Trophoblast cell (in vitro differentiated cells and primary cell): ENCODE measurements around the gene IBTK.

Experiments used
- DNase-seq, 2 donors: peaks; one replicate each; pipeline ENCODE4 v3.0.0-alpha.2; 2016
- H2AFZ ChIP-seq: 2 replicates; pipeline ENCODE4 v1.6.1; 2013; ENCODE audit warnings: low read length, moderate library complexity, mild to moderate bottlenecking; ENCODE audit not compliant: insufficient read depth, poor library complexity
- H2AK5ac ChIP-seq: 2 replicates; pipeline ENCODE4 v1.6.1; 2013; ENCODE audit warnings: mild to moderate bottlenecking, low read length
- H2BK120ac ChIP-seq: 2 replicates; pipeline ENCODE4 v1.6.1; 2013; ENCODE audit warnings: low read length, mild to moderate bottlenecking, moderate library complexity; ENCODE audit not compliant: insufficient read depth, poor library complexity
- H2BK12ac ChIP-seq: 2 replicates; pipeline ENCODE4 v1.6.1; 2013; ENCODE audit warnings: mild to moderate bottlenecking, low read length, moderate library complexity
- H2BK5ac ChIP-seq: 2 replicates; pipeline ENCODE4 v1.6.1; 2013; ENCODE audit warnings: low read length, low read depth, moderate library complexity, mild to moderate bottlenecking; ENCODE audit not compliant: poor library complexity
- H3K14ac ChIP-seq: 2 replicates; pipeline ENCODE4 v1.6.1; 2013; ENCODE audit warnings: mild to moderate bottlenecking, low read length
- H3K18ac ChIP-seq: 2 replicates; pipeline ENCODE4 v1.6.1; 2013; ENCODE audit warnings: mild to moderate bottlenecking, low read length
- H3K23ac ChIP-seq: 2 replicates; pipeline ENCODE4 v1.6.1; 2013; ENCODE audit warnings: low read length
- H3K27ac ChIP-seq: 2 replicates; pipeline ENCODE4 v1.5.1; 2013; ENCODE audit warnings: low read depth, mild to moderate bottlenecking, inconsistent platforms, low read length, moderate library complexity
- H3K27me3 ChIP-seq: 2 replicates; pipeline ENCODE4 v1.6.1; 2013; ENCODE audit warnings: inconsistent platforms, mild to moderate bottlenecking, low read length, moderate library complexity; ENCODE audit not compliant: insufficient read depth
- H3K36me3 ChIP-seq, 2 experiments: 1 replicate in 1 of 2; 2 replicates in 1 of 2; pipeline ENCODE4 v1.6.1; 2013; ENCODE audit warnings: low read length in 2 of 2, mild to moderate bottlenecking in 2 of 2, moderate library complexity in 1 of 2; ENCODE audit not compliant: insufficient read depth in 2 of 2, control insufficient read depth in 1 of 2
- H3K4ac ChIP-seq: 2 replicates; pipeline ENCODE4 v1.6.1; 2013; ENCODE audit warnings: low read depth, mild to moderate bottlenecking, low read length, moderate library complexity
- H3K4me1 ChIP-seq, 2 experiments: 1 replicate in 1 of 2; 2 replicates in 1 of 2; pipeline ENCODE4 v1.6.1; 2013; ENCODE audit warnings: low read length in 2 of 2, mild to moderate bottlenecking in 2 of 2, moderate library complexity in 1 of 2; ENCODE audit not compliant: insufficient read depth in 2 of 2, control insufficient read depth in 1 of 2
- H3K4me2 ChIP-seq: 2 replicates; pipeline ENCODE4 v1.6.1; 2013; ENCODE audit warnings: inconsistent platforms, mild to moderate bottlenecking, low read length, moderate library complexity
- H3K4me3 ChIP-seq: 2 replicates; pipeline ENCODE4 v1.5.1; 2013; ENCODE audit warnings: mild to moderate bottlenecking, low read depth, low read length, inconsistent platforms
- H3K79me1 ChIP-seq: one replicate; pipeline ENCODE4 v1.6.1; 2013; ENCODE audit warnings: low read length
- H3K79me2 ChIP-seq: 2 replicates; pipeline ENCODE4 v1.6.1; 2013; ENCODE audit warnings: low read length, mild to moderate bottlenecking; ENCODE audit not compliant: control insufficient read depth, insufficient read depth, poor library complexity
- H3K9ac ChIP-seq: 2 replicates; pipeline ENCODE4 v1.6.1; 2013; ENCODE audit warnings: mild to moderate bottlenecking, low read length
- H3K9me3 ChIP-seq: 2 replicates; pipeline ENCODE4 v1.6.1; 2013; ENCODE audit warnings: low read depth, mild to moderate bottlenecking, control low read depth, inconsistent platforms, low read length; ENCODE audit not compliant: insufficient read depth
- H4K12ac ChIP-seq: 2 replicates; pipeline ENCODE4 v1.6.1; 2013; ENCODE audit warnings: low read depth, mild to moderate bottlenecking, low read length, moderate library complexity
- H4K8ac ChIP-seq: 2 replicates; pipeline ENCODE4 v1.6.1; 2013; ENCODE audit warnings: low read depth, mild to moderate bottlenecking, low read length, moderate library complexity
- H4K91ac ChIP-seq: one replicate; pipeline ENCODE4 v1.6.1; 2013; ENCODE audit warnings: low read depth, mild to moderate bottlenecking, low read length, moderate library complexity
- WGBS: extraction: QIAGEN DNeasy Blood & Tissue Kit; methylation state at CpG from one replicate; pipeline ENCODE4 v1.1.7; 2013; ENCODE audit warnings: missing lambda C conversion rate; ENCODE audit not compliant: insufficient read length, insufficient coverage; ENCODE audit errors: extremely low coverage; 5-methylcytosine and 5-hydroxymethylcytosine counted together

The IBTK gene

GRCh38 chr6:82245376-82245775 lies 2.2 kb downstream of the IBTK start:
- WGBS, result no CpG with 5 or more reads among the region's 4 CpGs

GRCh38 chr6:82243884-82244283 lies 3.7 kb downstream of the IBTK start:
- Histone ChIP-seq H3K18ac (no peak overlapping the region), H4K91ac (no peak overlapping the region), H4K8ac (no peak overlapping the region), H4K12ac (no peak overlapping the region), H3K9me3 (no peaks in the 10 kb centered on the region), H2BK120ac (no peak overlapping the region), H3K4me3 (no peak overlapping the region), H2AFZ (no peak overlapping the region), H3K14ac (no peak overlapping the region), H2BK5ac (no peak overlapping the region), H3K27me3 (no peaks in the 10 kb centered on the region), H3K4me2 (no peak overlapping the region), H3K36me3 (peaks cover 0 to 1% of the 10 kb centered on the region in 2 experiments), H3K4ac (no peak overlapping the region), H3K27ac (no peak overlapping the region), H3K79me1 (peaks cover 6% of the 10 kb centered on the region), H2AK5ac (no peak overlapping the region), H3K9ac (no peak overlapping the region), H3K79me2 (peaks cover 7% of the 10 kb centered on the region), H3K23ac (no peak overlapping the region), H2BK12ac (no peak overlapping the region), H3K4me1 (peaks cover 4 to 9% of the 10 kb centered on the region in 2 experiments)
- DNase-seq, result no peak
- WGBS, result no CpG with 5 or more reads among the region's 4 CpGs

More at GRCh38 chr6:82245376-82245775, 2.2 kb downstream of the IBTK start:
- Histone ChIP-seq H3K4me1 (peaks cover 4 to 9% of the 10 kb centered on the region in 2 experiments), H3K79me2 (peaks cover 7% of the 10 kb centered on the region), H2BK12ac (no peak overlapping the region), H4K12ac (no peak overlapping the region), H3K9ac (no peak overlapping the region), H3K4me2 (no peak overlapping the region), H2BK120ac (no peak overlapping the region), H2AK5ac (no peak overlapping the region), H3K36me3 (no peaks in the 10 kb centered on the region), H3K79me1 (peaks cover 6% of the 10 kb centered on the region), H4K8ac (no peak overlapping the region), H3K18ac (no peak overlapping the region), H2AFZ (no peak overlapping the region), H2BK5ac (no peak overlapping the region), H3K4me3 (no peak overlapping the region), H3K27me3 (no peaks in the 10 kb centered on the region), H4K91ac (no peak overlapping the region), H3K27ac (no peak overlapping the region), H3K23ac (no peak overlapping the region), H3K4ac (peak overlapping the region; percentile 61), H3K9me3 (no peaks in the 10 kb centered on the region), H3K14ac (no peak overlapping the region)
- no peak for DNase-seq

- no peak overlapping the region for H3K9ac ChIP-seq
- DNase-seq, result no peak
- no peak overlapping the region for H3K18ac ChIP-seq
- no peak overlapping the region for H3K4me3 ChIP-seq
- no peak overlapping the region for H2AK5ac ChIP-seq
- H2BK120ac ChIP-seq, result no peak overlapping the region
- H3K9me3 ChIP-seq, result no peaks in the 10 kb centered on the region
- no peak overlapping the region for H3K14ac ChIP-seq
- no peak overlapping the region for H3K4ac ChIP-seq
- H2BK12ac ChIP-seq, result no peak overlapping the region
- no peak overlapping the region for H4K91ac ChIP-seq
- no peak overlapping the region for H3K23ac ChIP-seq
- no peak overlapping the region for H4K12ac ChIP-seq
- no peak overlapping the region for H3K27ac ChIP-seq
- H2AFZ ChIP-seq, result no peak overlapping the region
- H3K4me1 ChIP-seq, result peaks cover 0 to under 1% of the 10 kb centered on the region in 2 experiments
- no peak overlapping the region for H4K8ac ChIP-seq
- H2BK5ac ChIP-seq, result no peak overlapping the region
- peaks cover 6 to 8% of the 10 kb centered on the region in 2 experiments for H3K36me3 ChIP-seq
- no CpG with 5 or more reads among the region's 3 CpGs for WGBS
- H3K4me2 ChIP-seq, result no peak overlapping the region
- peaks cover 1% of the 10 kb centered on the region for H3K79me2 ChIP-seq
- H3K79me1 ChIP-seq, result no peaks in the 10 kb centered on the region
- no peaks in the 10 kb centered on the region for H3K27me3 ChIP-seq
Observed at GRCh38 chr6:82240186-82240585, 7.4 kb downstream of the IBTK start.

- Histone ChIP-seq H3K9me3 (no peaks in the 10 kb centered on the region), H3K14ac (no peak overlapping the region), H3K18ac (no peak overlapping the region), H4K12ac (no peak overlapping the region), H4K91ac (no peak overlapping the region), H3K27ac (no peak overlapping the region), H4K8ac (no peak overlapping the region), H3K9ac (no peak overlapping the region), H3K4me3 (no peak overlapping the region), H3K4me2 (no peak overlapping the region), H3K79me1 (no peaks in the 10 kb centered on the region), H3K36me3 (peaks cover 9% of the 10 kb centered on the region in 2 experiments), H3K27me3 (no peaks in the 10 kb centered on the region), H3K23ac (no peak overlapping the region), H2AK5ac (no peak overlapping the region), H3K4ac (no peak overlapping the region), H2BK12ac (no peak overlapping the region), H3K79me2 (no peaks in the 10 kb centered on the region), H2BK5ac (no peak overlapping the region), H3K4me1 (no peaks in the 10 kb centered on the region), H2BK120ac (no peak overlapping the region), H2AFZ (no peak overlapping the region)
- no peak for DNase-seq
- no CpG with 5 or more reads among the region's 2 CpGs for WGBS
Observed at GRCh38 chr6:82239597-82239996, 7.9 kb downstream of the IBTK start.
